ENCODE measurements around the gene FBXL16. TPM values are rescaled to one million over a fixed set of nuclear protein-coding genes. Genes with fewer than 3 reads are reported as not detected.

Gene FBXL16
- total RNA-seq, 2 donors from 2014 or later, result 8.8 TPM

- H3K9me3 Mint-ChIP-seq, result no peaks in the 10 kb centered on the region
- H3K36me3 Mint-ChIP-seq (ENCODE audit: insufficient read depth in 2 of 2), result no peaks in the 10 kb centered on the region
- ATAC-seq (replicated peaks in 1 of 2) (no peak), DNase-seq (no peak)
- H3K4me3 Mint-ChIP-seq, result no peak overlapping the region
- H3K27ac Mint-ChIP-seq, result no peak overlapping the region
- H3K4me1 Mint-ChIP-seq (ENCODE audit: low read depth), result peaks cover 6% of the 10 kb centered on the region
- no peaks in the 10 kb centered on the region for H3K27me3 Mint-ChIP-seq (ENCODE audit: low read depth)
Observed at GRCh38 chr16:651844-652243, 53.8 kb downstream of the FBXL16 start.

DNA sequence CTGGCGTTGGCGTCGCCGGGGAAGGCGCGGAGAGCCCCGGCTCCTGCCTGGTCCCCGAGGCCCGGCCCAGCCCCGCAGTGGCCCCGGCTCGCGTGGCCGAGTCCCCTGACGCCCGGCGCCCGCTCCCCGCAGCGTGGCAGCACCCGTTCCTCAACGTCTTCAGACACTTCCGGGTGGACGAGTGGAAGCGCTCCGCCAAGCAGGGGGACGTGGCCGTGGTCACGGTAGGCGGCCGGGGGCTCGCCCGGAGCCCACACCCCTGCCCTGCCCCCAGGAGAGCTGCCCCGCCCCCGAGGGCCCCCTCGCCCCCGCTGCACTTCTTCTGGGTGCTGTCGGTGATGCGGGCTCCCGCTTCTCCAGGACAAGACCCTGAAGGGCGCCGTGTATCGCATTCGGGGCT, 56.0 kb downstream of the FBXL16 start:
- peak; percentile 26 for ATAC-seq (replicated peaks in 1 of 2)
- no peaks in the 10 kb centered on the region for H3K27me3 Mint-ChIP-seq (ENCODE audit: low read depth)
- H3K27ac Mint-ChIP-seq, result no peak overlapping the region
- H3K36me3 Mint-ChIP-seq (ENCODE audit: insufficient read depth in 2 of 2), result no peaks in the 10 kb centered on the region
- peaks cover 6% of the 10 kb centered on the region for H3K4me1 Mint-ChIP-seq (ENCODE audit: low read depth)
- H3K4me3 Mint-ChIP-seq, result peak overlapping the region; percentile 78 to 84
- peak in 1 of 2 donors; percentile 25 for DNase-seq
- no peaks in the 10 kb centered on the region for H3K9me3 Mint-ChIP-seq

- Mint-ChIP-seq H3K36me3 (ENCODE audit: insufficient read depth in 2 of 2) (no peaks in the 10 kb centered on the region), H3K4me3 (peak within 1 kb of the TSS; percentile 84 to 88), H3K27me3 (ENCODE audit: low read depth) (no peaks in the 10 kb centered on the region), H3K9me3 (no peaks in the 10 kb centered on the region), H3K4me1 (ENCODE audit: low read depth) (peaks cover 10% of the 10 kb centered on the region), H3K27ac (no peak within 1 kb of the TSS)
- DNase-seq, result peak; percentile 92 to 96
- ATAC-seq (replicated peaks in 1 of 2), result peak; percentile 95 to 96
Observed at GRCh38 chr16:648781-649589, 56.6 kb downstream of the FBXL16 start, which contains the start of gene WDR90. TSS of gene WDR90 (plus strand) at chr16:649365. CDS start at chr16:649417, 52 bp downstream.

DNA sequence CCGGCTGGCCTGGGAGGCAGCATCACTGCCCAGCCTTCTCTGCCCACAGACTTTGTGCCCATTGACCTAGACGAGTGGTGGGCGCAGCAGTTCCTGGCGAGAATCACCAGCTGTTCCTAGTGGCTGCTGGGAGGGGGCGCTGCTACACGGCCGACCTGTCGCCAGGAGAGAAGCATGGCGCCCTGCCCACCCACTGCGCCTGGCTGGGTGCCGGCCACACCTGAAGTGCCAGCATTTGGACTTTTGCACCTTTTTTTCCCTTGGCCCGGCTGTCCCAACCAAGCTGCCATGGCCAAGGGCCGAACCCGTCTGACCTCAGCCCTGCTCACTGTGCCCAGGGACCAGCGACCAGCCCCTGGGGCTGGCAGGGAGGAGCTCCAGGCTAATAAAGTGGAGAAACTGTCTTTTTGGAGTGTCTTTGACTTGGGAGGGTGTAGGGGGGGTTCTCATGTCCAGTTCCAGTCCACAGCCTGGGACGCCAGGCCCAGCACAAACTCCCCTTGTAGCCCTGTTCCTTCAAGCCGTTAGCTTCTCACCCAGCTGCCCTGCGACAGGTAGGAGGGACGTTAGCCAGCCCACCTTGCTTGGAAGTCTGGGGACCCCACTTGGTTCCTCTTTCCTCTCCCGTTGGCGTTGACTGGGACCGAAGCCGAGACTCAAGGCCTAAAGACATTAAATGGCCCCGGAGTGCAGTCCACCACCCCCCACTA, 57.4 kb downstream of the FBXL16 start:
- peak in 1 of 2 donors; percentile 24 for ATAC-seq (replicated peaks in 1 of 2)

GRCh38 chr16:647173-647902, 58.3 kb downstream of the FBXL16 start:
- H3K4me3 Mint-ChIP-seq, result no peak overlapping the region
- no peaks in the 10 kb centered on the region for H3K36me3 Mint-ChIP-seq (ENCODE audit: insufficient read depth in 2 of 2)
- H3K9me3 Mint-ChIP-seq, result no peaks in the 10 kb centered on the region
- DNase-seq (no peak), ATAC-seq (replicated peaks in 1 of 2) (no peak)
- no peak overlapping the region for H3K27ac Mint-ChIP-seq
- H3K27me3 Mint-ChIP-seq (ENCODE audit: low read depth), result no peaks in the 10 kb centered on the region
- peaks cover 22% of the 10 kb centered on the region for H3K4me1 Mint-ChIP-seq (ENCODE audit: low read depth)

More for the DNA sequence above, 57.4 kb downstream of the FBXL16 start:
- H3K4me1 Mint-ChIP-seq (ENCODE audit: low read depth), result peaks cover 17% of the 10 kb centered on the region
- no peak overlapping the region for H3K27ac Mint-ChIP-seq
- no peaks in the 10 kb centered on the region for H3K9me3 Mint-ChIP-seq
- no peaks in the 10 kb centered on the region for H3K36me3 Mint-ChIP-seq (ENCODE audit: insufficient read depth in 2 of 2)
- peak; percentile 55 to 61 for DNase-seq
- peak overlapping the region; percentile 82 to 88 for H3K4me3 Mint-ChIP-seq
- H3K27me3 Mint-ChIP-seq (ENCODE audit: low read depth), result no peaks in the 10 kb centered on the region

DNA sequence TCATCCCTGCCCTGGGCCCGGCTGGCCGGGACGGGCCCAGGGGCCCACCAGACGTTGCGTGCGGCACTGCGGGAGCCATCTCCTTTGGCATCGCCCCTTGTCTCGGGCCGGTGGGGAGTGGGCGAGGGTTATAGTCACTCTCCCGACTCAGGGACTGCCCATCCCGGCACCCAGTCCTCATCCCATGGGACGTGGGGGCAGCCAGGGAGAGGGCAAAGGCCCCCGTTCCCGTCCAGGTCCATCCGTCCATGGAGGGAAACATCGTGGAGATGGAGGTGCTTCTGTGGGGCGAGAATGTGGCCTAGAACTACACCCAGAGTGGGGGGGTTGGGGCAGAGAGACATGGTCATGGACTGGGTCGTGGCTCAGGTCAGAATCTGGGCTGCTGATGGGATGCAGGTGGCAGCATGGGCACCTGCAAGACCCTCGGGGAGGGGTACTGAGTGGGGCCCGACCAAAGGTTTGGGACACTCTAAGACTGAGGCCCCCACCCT, 58.9 kb downstream of the FBXL16 start:
- ATAC-seq (replicated peaks in 1 of 2) (no peak), DNase-seq (no peak)
- Mint-ChIP-seq H3K4me3 (no peak overlapping the region), H3K9me3 (no peaks in the 10 kb centered on the region), H3K27me3 (ENCODE audit: low read depth) (no peaks in the 10 kb centered on the region), H3K4me1 (ENCODE audit: low read depth) (peaks cover 22% of the 10 kb centered on the region), H3K36me3 (ENCODE audit: insufficient read depth in 2 of 2) (no peaks in the 10 kb centered on the region), H3K27ac (no peak overlapping the region)

GRCh38 chr16:645852-646678, 59.5 kb downstream of the FBXL16 start:
- Mint-ChIP-seq H3K27ac (no peak overlapping the region), H3K9me3 (no peaks in the 10 kb centered on the region), H3K4me3 (no peak overlapping the region), H3K27me3 (ENCODE audit: low read depth) (no peaks in the 10 kb centered on the region), H3K4me1 (ENCODE audit: low read depth) (peaks cover 22% of the 10 kb centered on the region), H3K36me3 (ENCODE audit: insufficient read depth in 2 of 2) (no peaks in the 10 kb centered on the region)
- no peak for ATAC-seq (replicated peaks in 1 of 2)
- no peak for DNase-seq

DNA sequence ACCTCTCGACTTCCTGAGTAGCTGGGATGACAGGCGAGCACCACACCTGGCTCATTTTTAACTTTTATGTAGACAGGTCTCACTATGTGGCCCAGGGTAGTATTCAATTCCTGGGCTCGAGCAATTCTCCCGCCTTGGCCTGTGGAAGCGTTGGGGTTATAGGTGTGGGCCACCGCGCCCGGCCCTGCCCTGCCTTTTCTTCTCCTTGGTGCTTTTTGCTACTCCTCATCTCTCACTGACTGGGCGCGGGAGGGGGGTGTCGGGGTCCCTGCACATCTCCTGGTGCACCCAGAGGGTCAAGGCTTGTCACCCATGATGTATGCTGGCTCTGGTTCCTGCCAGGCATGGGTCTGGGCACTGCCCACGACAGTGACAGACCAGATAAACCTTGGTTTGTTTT, 61.0 kb downstream of the FBXL16 start:
- H3K36me3 Mint-ChIP-seq (ENCODE audit: insufficient read depth in 2 of 2), result no peaks in the 10 kb centered on the region
- ATAC-seq (replicated peaks in 1 of 2), result no peak
- H3K27ac Mint-ChIP-seq, result no peak overlapping the region
- peaks cover 22% of the 10 kb centered on the region for H3K4me1 Mint-ChIP-seq (ENCODE audit: low read depth)
- H3K4me3 Mint-ChIP-seq, result peak overlapping the region; percentile 58 to 79
- DNase-seq, result no peak
- H3K27me3 Mint-ChIP-seq (ENCODE audit: low read depth), result no peaks in the 10 kb centered on the region
- no peaks in the 10 kb centered on the region for H3K9me3 Mint-ChIP-seq

DNA sequence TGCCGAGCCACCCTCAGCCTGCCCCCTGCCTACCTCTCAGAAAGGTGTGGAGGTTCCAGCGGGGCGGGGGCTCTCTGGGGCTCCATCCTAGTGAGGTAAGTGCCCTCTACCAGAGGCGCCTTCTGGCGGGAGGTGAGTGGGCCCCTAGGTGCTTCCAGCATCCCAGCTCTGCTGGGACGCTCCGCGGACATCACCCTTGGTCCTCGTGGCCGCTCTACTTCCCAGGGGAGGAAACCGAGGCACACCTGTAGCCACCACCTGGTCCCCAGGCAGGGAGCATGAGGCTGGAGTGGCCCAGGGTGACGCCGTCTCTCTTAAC, 62.6 kb downstream of the FBXL16 start:
- ATAC-seq (replicated peaks in 1 of 2), result no peak
- H3K27ac Mint-ChIP-seq, result no peak overlapping the region
- no peaks in the 10 kb centered on the region for H3K36me3 Mint-ChIP-seq (ENCODE audit: insufficient read depth in 2 of 2)
- no peaks in the 10 kb centered on the region for H3K9me3 Mint-ChIP-seq
- DNase-seq, result no peak
- peak overlapping the region; percentile 79 to 80 for H3K4me3 Mint-ChIP-seq
- peaks cover 26% of the 10 kb centered on the region for H3K4me1 Mint-ChIP-seq (ENCODE audit: low read depth)
- H3K27me3 Mint-ChIP-seq (ENCODE audit: low read depth), result no peaks in the 10 kb centered on the region

Other genes with a start within 250 kb of the FBXL16 start
- 10 to 100 TPM; 46.6 to 58.5 TPM for gene CAPN15, start 178.1 kb downstream of the FBXL16 start, total RNA-seq
- gene PRR35, start 145.4 kb downstream of the FBXL16 start, total RNA-seq, result under 1 TPM in 1 of 2 donors, not detected in 1; 0.10 TPM
- gene NHLRC4, start 138.8 kb downstream of the FBXL16 start, total RNA-seq, result 1 to 10 TPM; 1.4 TPM
- gene PIGQ, start 135.8 kb downstream of the FBXL16 start, total RNA-seq, result 10 to 100 TPM; 18.2 to 22.4 TPM
- 10 to 100 TPM; 15.0 to 15.3 TPM for gene RAB40C, start 115.7 kb downstream of the FBXL16 start, total RNA-seq
- gene WFIKKN1, start 74.8 kb downstream of the FBXL16 start, total RNA-seq, result under 1 TPM; 0.49 to 0.72 TPM
- 10 to 100 TPM; 55.4 to 57.4 TPM for gene METTL26, start 69.5 kb downstream of the FBXL16 start, total RNA-seq
- gene MCRIP2, start 64.0 kb downstream of the FBXL16 start, total RNA-seq, result 10 to 100 TPM; 27.9 to 34.4 TPM
- 10 to 100 TPM; 40.3 to 47.7 TPM for gene WDR90, start 56.4 kb downstream of the FBXL16 start, total RNA-seq
- gene RHOT2, start 37.7 kb downstream of the FBXL16 start, total RNA-seq, result 100 to 1,000 TPM; 110 to 115 TPM
- gene RHBDL1, start 30.1 kb downstream of the FBXL16 start, total RNA-seq, result 1 to 10 TPM; 3.5 to 5.8 TPM
- 10 to 100 TPM; 53.6 to 70.4 TPM for gene STUB1, start 25.4 kb downstream of the FBXL16 start, total RNA-seq
- 10 to 100 TPM; 15.7 to 20.7 TPM for gene JMJD8, start 21.5 kb downstream of the FBXL16 start, total RNA-seq
- 10 to 100 TPM; 20.5 to 22.9 TPM for gene WDR24, start 15.4 kb downstream of the FBXL16 start, total RNA-seq
- gene METRN, start 9.3 kb upstream of the FBXL16 start, total RNA-seq, result 10 to 100 TPM; 11.1 to 11.7 TPM
- 10 to 100 TPM; 36.4 to 36.9 TPM for gene ANTKMT, start 15.3 kb upstream of the FBXL16 start, total RNA-seq
- 1 to 10 TPM; 3.0 to 3.9 TPM for gene CCDC78, start 20.6 kb upstream of the FBXL16 start, total RNA-seq
- gene HAGHL, start 21.3 kb upstream of the FBXL16 start, total RNA-seq, result 10 to 100 TPM; 11.4 to 17.6 TPM
- 10 to 100 TPM; 38.0 to 40.6 TPM for gene CIAO3, start 35.2 kb upstream of the FBXL16 start, total RNA-seq
- gene MSLN, start 54.9 kb upstream of the FBXL16 start, total RNA-seq, result not detected
- gene RPUSD1, start 82.6 kb upstream of the FBXL16 start, total RNA-seq, result 10 to 100 TPM; 14.0 to 22.7 TPM
- 10 to 100 TPM; 74.5 to 97.8 TPM for gene CHTF18, start 82.8 kb upstream of the FBXL16 start, total RNA-seq
- gene GNG13, start 94.9 kb upstream of the FBXL16 start, total RNA-seq, result not detected

All from activated T-cell treated with anti-CD3 and anti-CD28 coated beads, Interleukin-2, amount 50 U/mL, for 72 hours (primary cell).